Calu3 (cell line): ENCODE data around the gene EMC9. TPM values are rescaled to one million over a fixed set of nuclear protein-coding genes. Genes with fewer than 3 reads are reported as not detected.

Experiments used
- BruUV-seq: library from RNA; stranded (reverse); fragments of 400-500 nt; replicated peaks from 2 replicates; lab custom pipeline; 2021; lab: Mats Ljungman, UMichigan
- CTCF ChIA-PET: fragments of 300-600 bp; sonication (Branson Sonifier 250); formaldehyde crosslinking; loops from one replicate; lab custom pipeline; 2022; ENCODE audit warnings: antibody characterized with exemption; lab: Charles Lee
- DNase-seq: peaks from one replicate; pipeline ENCODE4 v3.0.0; 2022
- H3K27ac Mint-ChIP-seq: one replicate; pipeline ENCODE4 v1.8.0; 2022; ENCODE audit warnings: mixed read lengths; ENCODE audit not compliant: unreplicated experiment
- H3K27me3 Mint-ChIP-seq: one replicate; pipeline ENCODE4 v1.8.0; 2022; ENCODE audit warnings: mixed read lengths; ENCODE audit not compliant: unreplicated experiment
- H3K36me3 Mint-ChIP-seq: one replicate; pipeline ENCODE4 v1.8.0; 2022; ENCODE audit warnings: mild to moderate bottlenecking, moderate library complexity, mixed read lengths; ENCODE audit not compliant: insufficient read depth, unreplicated experiment
- H3K4me1 Mint-ChIP-seq: one replicate; pipeline ENCODE4 v1.8.0; 2022; ENCODE audit warnings: mild to moderate bottlenecking, low read depth, mixed read lengths; ENCODE audit not compliant: unreplicated experiment
- H3K4me3 Mint-ChIP-seq: one replicate; pipeline ENCODE4 v1.8.0; 2022; ENCODE audit warnings: mild to moderate bottlenecking, low read depth, moderate library complexity, mixed read lengths; ENCODE audit not compliant: unreplicated experiment
- H3K9me3 Mint-ChIP-seq: one replicate; pipeline ENCODE4 v1.8.0; 2022; ENCODE audit warnings: low read depth, mixed read lengths; ENCODE audit not compliant: unreplicated experiment
- intact Hi-C: fragments of 100-400 bp; cut with micrococcal nuclease; formaldehyde crosslinking; loops from one replicate; pipeline ENCODE4 v1.10.0; 2022; ENCODE audit not compliant: unreplicated experiment
- total RNA-seq: library from RNA; stranded (reverse); gene quantifications from 2 replicates; pipeline ENCODE4 v1.2.3, GENCODE V29; 2022
- TF ChIP-seq, protein P1 (sequence below): fragments of 200-600 bp; IDR thresholded peaks from one replicate; pipeline ENCODE4 v1.8.0; 2022; ENCODE audit warnings: antibody characterized with exemption; ENCODE audit not compliant: unreplicated experiment

EMC9 gene
- total RNA-seq, 1 experiment from 2014 or later: 38.0 TPM

GRCh38 chr14:24160499-24160849, 19.1 kb upstream of the EMC9 start:
- H3K4me3 Mint-ChIP-seq: peak overlapping the region; percentile 76
- TF ChIP-seq, protein P1, sequence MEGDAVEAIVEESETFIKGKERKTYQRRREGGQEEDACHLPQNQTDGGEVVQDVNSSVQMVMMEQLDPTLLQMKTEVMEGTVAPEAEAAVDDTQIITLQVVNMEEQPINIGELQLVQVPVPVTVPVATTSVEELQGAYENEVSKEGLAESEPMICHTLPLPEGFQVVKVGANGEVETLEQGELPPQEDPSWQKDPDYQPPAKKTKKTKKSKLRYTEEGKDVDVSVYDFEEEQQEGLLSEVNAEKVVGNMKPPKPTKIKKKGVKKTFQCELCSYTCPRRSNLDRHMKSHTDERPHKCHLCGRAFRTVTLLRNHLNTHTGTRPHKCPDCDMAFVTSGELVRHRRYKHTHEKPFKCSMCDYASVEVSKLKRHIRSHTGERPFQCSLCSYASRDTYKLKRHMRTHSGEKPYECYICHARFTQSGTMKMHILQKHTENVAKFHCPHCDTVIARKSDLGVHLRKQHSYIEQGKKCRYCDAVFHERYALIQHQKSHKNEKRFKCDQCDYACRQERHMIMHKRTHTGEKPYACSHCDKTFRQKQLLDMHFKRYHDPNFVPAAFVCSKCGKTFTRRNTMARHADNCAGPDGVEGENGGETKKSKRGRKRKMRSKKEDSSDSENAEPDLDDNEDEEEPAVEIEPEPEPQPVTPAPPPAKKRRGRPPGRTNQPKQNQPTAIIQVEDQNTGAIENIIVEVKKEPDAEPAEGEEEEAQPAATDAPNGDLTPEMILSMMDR: no peak
- CTCF ChIA-PET: interaction anchor here (1.2 to 2.4 kb wide), 11 partner anchors 14 to 102 kb away, joined by 3 to 24 read pairs (median 7); partner anchors contain the start of genes DCAF11, EMC9, NRL and PCK2
- DNase-seq: no peak
- no peaks in the 10 kb centered on the region for H3K9me3 Mint-ChIP-seq
- no TSS peak for BruUV-seq
- H3K4me1 Mint-ChIP-seq: peaks cover 15% of the 10 kb centered on the region
- intact Hi-C loops: loop anchor here (2.0 kb wide), 2 partner anchors 14 to 46 kb away; partner anchors contain the start of genes DCAF11, NRL, PSME2 and RNF31
- H3K27me3 Mint-ChIP-seq: no peaks in the 10 kb centered on the region
- H3K27ac Mint-ChIP-seq: peak overlapping the region; percentile 86
- H3K36me3 Mint-ChIP-seq: peaks cover 65% of the 10 kb centered on the region

- intact Hi-C loops: loop anchor here (2.0 kb wide), 2 partner anchors 13 to 45 kb away; partner anchors contain the start of genes DCAF11, NRL, PSME2 and RNF31
- Mint-ChIP-seq H3K9me3 (no peaks in the 10 kb centered on the region), H3K27ac (peak overlapping the region; percentile 86), H3K4me1 (peaks cover 15% of the 10 kb centered on the region), H3K4me3 (peak overlapping the region; percentile 76), H3K36me3 (peaks cover 66% of the 10 kb centered on the region), H3K27me3 (no peaks in the 10 kb centered on the region)
- BruUV-seq: no TSS peak
- TF ChIP-seq, protein P1: no peak
- CTCF ChIA-PET: interaction anchor here (0.6 to 2.4 kb wide), 6 partner anchors 13 to 83 kb away, joined by 3 to 14 read pairs (median 4); partner anchors contain the start of genes PCK2 and RNF31
- no peak for DNase-seq
These were observed 18.5 kb upstream of the EMC9 start for GRCh38 chr14:24159777-24160498.

DNA sequence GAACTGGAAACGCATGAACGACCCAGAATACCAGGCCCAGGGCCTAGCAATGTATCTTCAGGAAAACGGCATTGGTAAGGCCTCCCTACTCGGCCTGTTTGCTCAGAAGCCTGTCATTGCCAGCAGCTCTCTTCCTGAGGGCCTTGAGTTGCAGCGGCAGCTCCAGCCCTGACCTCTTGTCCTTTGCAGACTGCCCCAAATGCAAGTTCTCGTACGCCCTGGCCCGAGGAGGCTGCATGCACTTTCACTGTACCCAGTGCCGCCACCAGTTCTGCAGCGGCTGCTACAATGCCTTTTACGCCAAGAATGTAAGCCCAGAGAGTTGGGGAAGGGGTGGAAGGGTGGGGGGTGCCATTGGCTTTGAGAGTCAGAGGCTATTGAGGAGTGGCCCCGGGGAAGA, 15.9 kb upstream of the EMC9 start:
- Mint-ChIP-seq H3K27ac (no peak overlapping the region), H3K27me3 (no peaks in the 10 kb centered on the region), H3K4me3 (no peak overlapping the region), H3K36me3 (peaks cover 53% of the 10 kb centered on the region), H3K9me3 (no peaks in the 10 kb centered on the region), H3K4me1 (peaks cover 15% of the 10 kb centered on the region)
- intact Hi-C loops: no loop called here
- CTCF ChIA-PET: no interaction called here
- TF ChIP-seq, protein P1: no peak
- DNase-seq: no peak
- no TSS peak for BruUV-seq

DNA sequence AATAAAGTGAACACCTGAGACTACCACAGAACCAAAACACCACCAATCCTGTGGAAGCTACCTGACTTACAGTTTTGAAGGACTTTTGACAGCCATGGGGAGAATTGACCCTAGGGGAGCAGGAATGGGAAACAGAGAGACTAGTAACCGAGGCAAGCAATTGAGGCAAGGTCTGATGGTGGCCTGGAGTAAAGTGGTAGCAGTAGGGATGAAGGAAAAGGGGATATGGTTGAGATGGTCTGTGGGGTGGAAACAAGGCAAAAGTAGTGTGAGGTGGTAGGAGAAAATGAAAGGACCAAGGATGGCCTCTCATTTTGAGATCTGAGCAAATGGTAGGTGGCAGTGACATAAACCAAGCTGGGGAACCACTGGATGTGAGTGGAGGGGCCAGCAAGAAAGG, 15.4 kb upstream of the EMC9 start:
- BruUV-seq: no TSS peak
- H3K27ac Mint-ChIP-seq: no peak overlapping the region
- H3K9me3 Mint-ChIP-seq: no peaks in the 10 kb centered on the region
- intact Hi-C loops: no loop called here
- H3K4me3 Mint-ChIP-seq: no peak overlapping the region
- H3K4me1 Mint-ChIP-seq: peaks cover 15% of the 10 kb centered on the region
- H3K27me3 Mint-ChIP-seq: no peaks in the 10 kb centered on the region
- no peak for DNase-seq
- TF ChIP-seq, protein P1: no peak
- H3K36me3 Mint-ChIP-seq: peaks cover 49% of the 10 kb centered on the region
- CTCF ChIA-PET: no interaction called here
